KMS-11 (cell line): ENCODE results near the gene NPNT.

Experiments used
- H2AFZ ChIP-seq: fragments of 200-600 bp; sonication (generic); 2 replicates; pipeline ENCODE4 v1.6.1; 2016; ENCODE audit warnings: antibody characterized with exemption, mixed run types, low read depth
- H3K27ac ChIP-seq: fragments of 200-600 bp; sonication (generic); 2 replicates; pipeline ENCODE4 v1.6.1; 2016; ENCODE audit warnings: mild to moderate bottlenecking, mixed run types
- H3K27me3 ChIP-seq: fragments of 200-600 bp; sonication (generic); 2 replicates; pipeline ENCODE4 v1.6.1; 2017; ENCODE audit warnings: mild to moderate bottlenecking, low read depth, mixed run types, moderate library complexity; ENCODE audit not compliant: insufficient read depth
- H3K36me3 ChIP-seq: fragments of 200-600 bp; sonication (generic); 2 replicates; pipeline ENCODE4 v1.6.1; 2017; ENCODE audit warnings: mild to moderate bottlenecking, mixed run types; ENCODE audit not compliant: insufficient read depth
- H3K4me1 ChIP-seq: fragments of 200-600 bp; sonication (generic); 2 replicates; pipeline ENCODE4 v1.6.1; 2016; ENCODE audit warnings: mild to moderate bottlenecking, low read depth, mixed run types; ENCODE audit not compliant: poor library complexity, severe bottlenecking
- H3K4me2 ChIP-seq: fragments of 200-600 bp; sonication (generic); 2 replicates; pipeline ENCODE4 v1.7.0; 2016; ENCODE audit warnings: mild to moderate bottlenecking, mixed run types
- H3K4me3 ChIP-seq: fragments of 200-600 bp; sonication (generic); IDR thresholded peaks from 2 replicates; pipeline ENCODE4 v1.6.1; 2017; ENCODE audit warnings: low read depth, low read length, mixed read lengths; ENCODE audit not compliant: insufficient read depth
- H3K79me2 ChIP-seq: fragments of 200-600 bp; sonication (generic); 2 replicates; pipeline ENCODE4 v1.6.1; 2016; ENCODE audit warnings: low read depth, mixed run types; ENCODE audit not compliant: insufficient read depth
- H3K9ac ChIP-seq: fragments of 200-600 bp; sonication (generic); 2 replicates; pipeline ENCODE4 v1.6.1; 2016; ENCODE audit warnings: mild to moderate bottlenecking, mixed run types
- H4K20me1 ChIP-seq: fragments of 200-600 bp; sonication (generic); 2 replicates; pipeline ENCODE4 v1.6.1; 2016; ENCODE audit warnings: mild to moderate bottlenecking, mixed run types; ENCODE audit not compliant: insufficient read depth
- CTCF ChIP-seq: fragments of 200-600 bp; sonication (generic); conservative IDR thresholded peaks from 2 replicates; pipeline ENCODE4 v1.6.1; 2017; ENCODE audit warnings: low read depth, mild to moderate bottlenecking, antibody characterized with exemption, low read length, moderate library complexity, mixed read lengths

The NPNT gene

DNA sequence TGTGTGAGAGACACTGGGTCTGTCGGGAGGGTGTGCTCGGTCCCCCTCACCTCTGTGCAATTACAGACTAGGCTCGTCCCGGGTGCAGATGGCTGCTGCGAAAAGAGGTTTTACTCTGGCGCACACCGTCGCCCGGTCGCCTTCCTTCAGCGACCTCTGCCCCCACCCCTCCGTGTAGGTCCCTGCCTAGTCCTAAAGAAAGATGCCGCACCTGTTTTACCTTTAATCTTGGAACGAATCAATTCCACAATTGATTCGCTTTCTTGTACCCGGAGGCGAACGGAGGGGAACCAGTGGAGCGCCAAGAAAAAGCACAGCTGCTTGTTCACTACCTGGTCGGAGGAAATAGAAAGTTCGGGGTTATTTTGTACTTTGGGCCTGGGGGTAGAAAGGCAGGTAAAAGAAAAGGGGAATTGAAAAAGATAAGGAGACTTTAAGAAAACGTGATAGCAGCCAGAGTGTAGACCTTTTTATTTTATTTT lies 1.2 kb downstream of the NPNT start:
- TF ChIP-seq CTCF, result no peak
- H3K79me2 ChIP-seq, result no peaks in the 10 kb centered on the region
- no peak overlapping the region for H3K9ac ChIP-seq
- H3K27me3 ChIP-seq, result no peaks in the 10 kb centered on the region
- no peaks in the 10 kb centered on the region for H3K36me3 ChIP-seq
- no peak overlapping the region for H2AFZ ChIP-seq
- no peaks in the 10 kb centered on the region for H4K20me1 ChIP-seq
- H3K4me1 ChIP-seq, result no peaks in the 10 kb centered on the region
- H3K4me2 ChIP-seq, result no peak overlapping the region
- H3K4me3 ChIP-seq, result no peak overlapping the region
- H3K27ac ChIP-seq, result no peak overlapping the region

DNA sequence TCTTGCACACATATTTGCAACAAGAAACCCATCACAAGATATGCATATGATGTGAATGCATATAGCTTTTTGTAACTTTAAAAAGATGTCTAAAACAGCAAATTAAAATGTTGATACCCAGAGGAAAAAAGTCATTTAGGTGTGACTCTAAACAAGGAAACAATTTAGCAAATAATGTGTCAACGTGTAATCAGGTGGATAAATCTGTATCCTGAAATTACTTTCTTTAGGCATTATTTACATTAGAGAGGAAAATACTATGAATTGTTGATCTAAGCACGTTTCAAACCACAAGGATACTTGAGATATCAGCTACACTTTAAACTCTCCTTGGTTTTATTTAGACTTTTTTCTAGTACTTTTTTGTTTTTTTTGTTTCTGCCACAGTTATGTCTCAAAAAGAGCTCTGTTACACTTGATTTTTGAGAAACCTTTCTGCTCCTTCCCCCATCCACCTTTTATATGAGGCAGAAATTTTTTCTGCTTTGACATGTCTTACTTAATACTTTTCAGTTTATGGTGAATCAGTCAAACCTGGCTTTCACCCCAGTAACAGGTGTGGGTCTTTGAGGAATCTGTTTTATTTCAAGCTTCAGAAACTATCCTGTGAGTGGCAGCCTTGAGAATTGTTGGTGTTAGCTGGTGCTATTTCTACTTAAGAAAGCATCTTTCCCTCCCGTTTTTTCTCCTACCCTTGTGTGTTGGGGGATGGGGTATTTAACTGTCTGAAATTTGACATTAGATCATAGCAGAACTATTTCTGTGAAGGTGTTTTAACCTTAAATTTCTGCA lies 1.9 kb downstream of the NPNT start:
- Histone ChIP-seq H3K4me1 (no peaks in the 10 kb centered on the region), H3K4me3 (no peak overlapping the region), H4K20me1 (no peaks in the 10 kb centered on the region), H3K4me2 (no peak overlapping the region), H3K27me3 (no peaks in the 10 kb centered on the region), H3K9ac (no peak overlapping the region), H3K27ac (no peak overlapping the region), H2AFZ (no peak overlapping the region), H3K36me3 (no peaks in the 10 kb centered on the region), H3K79me2 (no peaks in the 10 kb centered on the region)
- no peak for TF ChIP-seq CTCF

GRCh38 chr4:105900541-105900940 lies 5.3 kb downstream of the NPNT start:
- Histone ChIP-seq H3K27ac (no peak overlapping the region), H3K79me2 (no peaks in the 10 kb centered on the region), H3K4me3 (no peak overlapping the region), H3K4me1 (no peaks in the 10 kb centered on the region), H3K36me3 (no peaks in the 10 kb centered on the region), H3K9ac (no peak overlapping the region), H2AFZ (no peak overlapping the region), H4K20me1 (no peaks in the 10 kb centered on the region), H3K27me3 (no peaks in the 10 kb centered on the region), H3K4me2 (no peak overlapping the region)
- no peak for TF ChIP-seq CTCF

- no peak for TF ChIP-seq CTCF
- Histone ChIP-seq H2AFZ (no peak overlapping the region), H3K27me3 (no peaks in the 10 kb centered on the region), H3K27ac (no peak overlapping the region), H3K79me2 (no peaks in the 10 kb centered on the region), H3K9ac (no peak overlapping the region), H4K20me1 (no peaks in the 10 kb centered on the region), H3K36me3 (no peaks in the 10 kb centered on the region), H3K4me2 (no peak overlapping the region), H3K4me3 (no peak overlapping the region), H3K4me1 (no peaks in the 10 kb centered on the region)
These were observed 7.4 kb downstream of the NPNT start for GRCh38 chr4:105902550-105903262.
